H1 (cell line): Measurements from ENCODE around the gene COMMD1. TPM values are rescaled to one million over a fixed set of nuclear protein-coding genes. Genes with fewer than 3 reads are reported as not detected.

Experiments used
- CTCF ChIA-PET: fragments of 300-600 bp; sonication (Branson Sonifier 250); formaldehyde crosslinking; loops from one replicate; lab custom pipeline; 2021; ENCODE audit not compliant: partially characterized antibody; lab: Charles Lee
- POLR2A ChIA-PET: fragments of 300-600 bp; sonication (Branson Sonifier 250); formaldehyde crosslinking; loops from one replicate; lab custom pipeline; 2021; ENCODE audit warnings: inconsistent platforms; ENCODE audit not compliant: partially characterized antibody; lab: Charles Lee
- DNase-seq, 2 experiments: peaks; one replicate each; pipeline versions ENCODE4 v3.0.0 to v3.0.0-alpha.2; 2010 to 2022; ENCODE audit warnings: low spot score in 2 of 2, low read depth in 1 of 2, mixed read lengths in 1 of 2
- FAIRE-seq: peaks from 2 replicates; lab custom pipeline; 2011; peaks lifted over from hg19 to GRCh38; lab: Jason Lieb, UNC
- H2AFZ ChIP-seq: 2 replicates; pipeline ENCODE4 v1.8.1; 2012; ENCODE audit warnings: low read length, inconsistent platforms
- H2AK5ac ChIP-seq: 2 replicates; pipeline ENCODE4 v1.6.1; 2013; ENCODE audit warnings: low read depth, low read length
- H2BK120ac ChIP-seq: replicated peaks from 2 replicates; pipeline ENCODE3; 2013; ENCODE audit warnings: low read depth, low read length, inconsistent platforms
- H2BK12ac ChIP-seq: 2 replicates; pipeline ENCODE4 v1.6.1; 2013; ENCODE audit warnings: low read depth, low read length
- H2BK15ac ChIP-seq: 2 replicates; pipeline ENCODE4 v1.6.1; 2013; ENCODE audit warnings: low read length
- H2BK20ac ChIP-seq: 2 replicates; pipeline ENCODE4 v1.6.1; 2013; ENCODE audit warnings: low read length
- H2BK5ac ChIP-seq: 2 replicates; pipeline ENCODE4 v1.6.1; 2013; ENCODE audit warnings: low read depth, low read length
- H3K14ac ChIP-seq: 2 replicates; pipeline ENCODE4 v1.6.1; 2013; ENCODE audit warnings: inconsistent platforms; ENCODE audit not compliant: insufficient read length
- H3K18ac ChIP-seq: 2 replicates; pipeline ENCODE4 v1.6.1; 2013; ENCODE audit warnings: low read length; ENCODE audit errors: extremely low read depth
- H3K23ac ChIP-seq: 2 replicates; pipeline ENCODE4 v1.6.1; 2013; ENCODE audit warnings: inconsistent platforms; ENCODE audit not compliant: insufficient read length
- H3K23me2 ChIP-seq: 2 replicates; pipeline ENCODE4 v1.6.1; 2013; ENCODE audit warnings: low read depth, low read length
- H3K27ac ChIP-seq: 2 replicates; pipeline ENCODE4 v1.6.1; 2011; ENCODE audit warnings: low read depth, low read length, inconsistent platforms
- H3K27me3 ChIP-seq, 4 experiments: replicated peaks in 1 of 4; 1 replicate in 1 of 4; 2 replicates in 3 of 4; pipeline versions ENCODE4 v1.6.1 to v1.8.1; 2011 to 2013; ENCODE audit warnings: low read length in 3 of 4, mild to moderate bottlenecking in 3 of 4, inconsistent platforms in 2 of 4, mixed read lengths in 2 of 4, moderate library complexity in 1 of 4; ENCODE audit not compliant: control insufficient read depth in 3 of 4, insufficient read depth in 3 of 4; ENCODE audit errors: extremely low read depth in 1 of 4
- H3K36me3 ChIP-seq, 4 experiments: 2 replicates each; pipeline versions ENCODE4 v1.6.1 to v1.8.1; 2011 to 2013; ENCODE audit warnings: mild to moderate bottlenecking in 4 of 4, low read length in 3 of 4, moderate library complexity in 2 of 4, control low read depth in 1 of 4, inconsistent platforms in 1 of 4; ENCODE audit not compliant: insufficient read depth in 4 of 4, control insufficient read depth in 2 of 4
- H3K4ac ChIP-seq: replicated peaks from 2 replicates; pipeline ENCODE3; 2013; ENCODE audit warnings: low read length, low read depth, mixed read lengths, inconsistent platforms; ENCODE audit not compliant: insufficient read length
- H3K4me1 ChIP-seq, 4 experiments: replicated peaks in 1 of 4; 1 replicate in 1 of 4; 2 replicates in 3 of 4; pipeline versions ENCODE4 v1.6.1 to v1.8.1; 2011 to 2013; ENCODE audit warnings: low read length in 3 of 4, inconsistent platforms in 2 of 4, mixed read lengths in 1 of 4; ENCODE audit not compliant: insufficient read depth in 4 of 4, control insufficient read depth in 3 of 4
- H3K4me2 ChIP-seq, 2 experiments: 2 replicates each; pipeline versions ENCODE4 v1.6.1 to v1.8.1; 2011 to 2013; ENCODE audit warnings: low read depth in 2 of 2, low read length in 2 of 2, control low read depth in 1 of 2, inconsistent platforms in 1 of 2, mild to moderate bottlenecking in 1 of 2; ENCODE audit not compliant: insufficient read depth in 1 of 2
- H3K4me3 ChIP-seq, 4 experiments: fragments of 200-600, 300-600 bp in 1 of 4; sonication (generic), shearing (Covaris generic), sonication (Bioruptor Twin) in 1 of 4; 2 replicates each; pipeline versions ENCODE4 v1.5.1 to v1.8.1; 2011 to 2016; ENCODE audit warnings: low read length in 4 of 4, low read depth in 3 of 4, control low read depth in 2 of 4, inconsistent platforms in 2 of 4, mild to moderate bottlenecking in 2 of 4, mixed read lengths in 1 of 4, moderate library complexity in 1 of 4; ENCODE audit not compliant: insufficient read depth in 2 of 4; ENCODE audit errors: extremely low read depth in 1 of 4
- H3K56ac ChIP-seq: replicated peaks from 2 replicates; pipeline ENCODE3; 2013; ENCODE audit warnings: low read depth, mild to moderate bottlenecking, mixed read lengths, low read length, inconsistent platforms; ENCODE audit not compliant: insufficient read length
- H3K79me1 ChIP-seq: 2 replicates; pipeline ENCODE4 v1.6.1; 2013; ENCODE audit warnings: low read depth, low read length, control low read depth
- H3K79me2 ChIP-seq, 2 experiments: 2 replicates each; pipeline versions ENCODE4 v1.6.1 to v1.8.1; 2012 to 2013; ENCODE audit warnings: low read length in 2 of 2, mild to moderate bottlenecking in 2 of 2, inconsistent platforms in 1 of 2; ENCODE audit not compliant: insufficient read depth in 2 of 2, control insufficient read depth in 1 of 2
- H3K9ac ChIP-seq, 4 experiments: replicated peaks in 1 of 4; 1 replicate in 1 of 4; 2 replicates in 3 of 4; pipeline versions ENCODE4 v1.6.1 to v1.8.1; 2011 to 2013; ENCODE audit warnings: low read depth in 3 of 4, low read length in 3 of 4, control low read depth in 2 of 4, mild to moderate bottlenecking in 2 of 4, moderate library complexity in 2 of 4, inconsistent platforms in 1 of 4; ENCODE audit errors: extremely low read depth in 1 of 4
- H3K9me3 ChIP-seq, 2 experiments: 2 replicates each; pipeline versions ENCODE4 v1.6.1 to v1.8.1; 2012 to 2013; ENCODE audit warnings: mild to moderate bottlenecking in 2 of 2, moderate library complexity in 2 of 2, control low read depth in 1 of 2, inconsistent platforms in 1 of 2, low read depth in 1 of 2, low read length in 1 of 2, mixed read lengths in 1 of 2; ENCODE audit not compliant: insufficient read depth in 2 of 2
- H4K20me1 ChIP-seq, 2 experiments: replicated peaks in 1 of 2; 2 replicates each; pipeline versions ENCODE3 to v1.8.1; 2011 to 2013; ENCODE audit warnings: inconsistent platforms in 2 of 2, low read length in 2 of 2, mild to moderate bottlenecking in 1 of 2; ENCODE audit not compliant: insufficient read depth in 2 of 2, control insufficient read depth in 1 of 2
- H4K5ac ChIP-seq: 2 replicates; pipeline ENCODE4 v1.6.1; 2013; ENCODE audit warnings: low read length, low read depth, mixed read lengths, inconsistent platforms; ENCODE audit not compliant: insufficient read length
- H4K8ac ChIP-seq: 2 replicates; pipeline ENCODE4 v1.8.0; 2013; ENCODE audit warnings: mild to moderate bottlenecking, moderate library complexity, low read length, inconsistent platforms; ENCODE audit not compliant: insufficient read depth; ENCODE audit errors: extremely low read depth
- H4K91ac ChIP-seq: replicated peaks from 2 replicates; pipeline ENCODE3; 2013; ENCODE audit warnings: low read length, mixed read lengths, inconsistent platforms; ENCODE audit not compliant: insufficient read length
- CTCF ChIP-seq, 3 experiments: IDR thresholded peaks; 1 replicate in 2 of 3; 2 replicates in 1 of 3; pipeline versions ENCODE4 v1.5.1 to v1.6.1; 2011; ENCODE audit warnings: low read length in 3 of 3, mild to moderate bottlenecking in 3 of 3, inconsistent platforms in 2 of 3, low read depth in 1 of 3, moderate library complexity in 1 of 3; ENCODE audit not compliant: insufficient read depth in 1 of 3; ENCODE audit errors: control extremely low read depth in 1 of 3
- GABPA ChIP-seq: IDR thresholded peaks from 2 replicates; pipeline ENCODE4 v1.6.1; 2011; ENCODE audit warnings: mild to moderate bottlenecking, low read length, moderate library complexity, borderline replicate concordance; ENCODE audit not compliant: insufficient read depth
- RAD21 ChIP-seq, 2 experiments: IDR thresholded peaks in 1 of 2; conservative IDR thresholded peaks in 1 of 2; 2 replicates each; pipeline ENCODE4 v1.6.1; 2011; ENCODE audit warnings: low read depth in 2 of 2, low read length in 2 of 2, improper control_type of control experiment in 1 of 2, inconsistent platforms in 1 of 2, mild to moderate bottlenecking in 1 of 2, moderate library complexity in 1 of 2
- WGBS, 2 experiments: shearing (Covaris generic) in 1 of 2; methylation state at CpG; one replicate each; pipeline versions ENCODE4 v1.1.6 to v1.1.7; 2013 to 2015; ENCODE audit warnings: low lambda C conversion rate in 2 of 2, mixed read lengths in 2 of 2, inconsistent platforms in 1 of 2, low coverage in 1 of 2, missing lambda C conversion rate in 1 of 2; ENCODE audit not compliant: insufficient replicate concordance in 2 of 2, insufficient coverage in 1 of 2, insufficient read length in 1 of 2; ENCODE audit errors: extremely low coverage in 1 of 2, missing lambda C conversion rate in 1 of 2; 5-methylcytosine and 5-hydroxymethylcytosine counted together
- polyA plus RNA-seq, 7 experiments: library from polyadenylated mRNA; depleted of rRNA in 3 of 7; stranded (reverse) in 5 of 7; unstranded in 2 of 7; fragments of >200 nt in 5 of 7; fragments of 200-250 nt in 2 of 7; gene quantifications; 1 replicate in 5 of 7; 2 replicates in 1 of 7; 4 replicates in 1 of 7; pipeline versions ENCODE4 v1.2.1 to v1.2.3, GENCODE V29; 2011 to 2013; ENCODE audit warnings: missing spikeins in 2 of 7, mixed read lengths in 2 of 7
- total RNA-seq: library from RNA; stranded (reverse); fragmentation: NEBNext Ultra II Directional; extraction: Animal tissue kit (Norgen Biotek cat#: 25700); gene quantifications from 2 replicates; pipeline ENCODE4 v1.2.1, GENCODE V29; 2021

Gene COMMD1
- total and polyA plus RNA-seq, 2 of the 8 experiments (the other 6 are each of a cell fraction or from before 2014, with no cell fraction given): 23.5 to 28.3 TPM

- Histone ChIP-seq H3K18ac (peak overlapping the region; percentile 51; the same call in 1 of the 2 replicates), H3K14ac (no peak overlapping the region), H3K23me2 (0 out of 2 replicates have a peak, but pooled peaks cover 2% of the 10 kb centered on the region), H4K20me1 (no peaks in the 10 kb centered on the region), H3K4me3 (peak overlapping the region in 1 of 4 experiments; percentile 3; a peak in 1 of 8 replicates), H3K79me1 (no peaks in the 10 kb centered on the region), H3K4ac (no peak overlapping the region), H3K27me3 (0 out of 7 replicates have a peak, but pooled peaks cover 0 to 2% (median 0%) of the 10 kb centered on the region in 4 experiments), H2BK20ac (no peak overlapping the region), H2AFZ (no peak overlapping the region), H3K9ac (no peak overlapping the region), H4K8ac (no peak overlapping the region), H2BK15ac (no peak overlapping the region), H3K23ac (no peak overlapping the region), H3K4me1 (no peaks in the 10 kb centered on the region), H4K5ac (no peak overlapping the region), H3K36me3 (0 out of 8 replicates have a peak, but pooled peaks cover 0 to 3% (median 0%) of the 10 kb centered on the region in 4 experiments), H3K4me2 (no peak overlapping the region), H2AK5ac (no peak overlapping the region), H2BK5ac (no peak overlapping the region), H3K79me2 (no peaks in the 10 kb centered on the region), H3K56ac (no peak overlapping the region), H2BK12ac (no peak overlapping the region), H4K91ac (no peak overlapping the region), H2BK120ac (no peak overlapping the region), H3K27ac (no peak overlapping the region), H3K9me3 (peaks cover 0 to 8% of the 10 kb centered on the region in 2 experiments; a peak in 2 of 4 replicates)
- WGBS, 2 experiments: 84% methylated on average over 15 of the region's 15 CpGs; no CpG with 5 or more reads in 1 of the 2 experiments
- no peak for FAIRE-seq
- 0 out of 4 replicates have a peak, but pooled peaks of 1 of the 3 experiments have one; percentile 2 for TF ChIP-seq CTCF (IDR thresholded peaks at IDR 0.05; ENCODE audit: control extremely low read depth in 1 of 3, insufficient read depth in 1 of 3, low read depth in 1 of 3, low read length in 3 of 3)
- peak in 1 of 2 experiments; percentile 6; a peak in 1 of 4 replicates for TF ChIP-seq RAD21 (IDR thresholded peaks at IDR 0.05 in 1 of 2, conservative IDR thresholded peaks at IDR 0.05 in 1 of 2; ENCODE audit: low read depth in 2 of 2, low read length in 2 of 2)
- no peak for TF ChIP-seq GABPA
- ChIA-PET POLR2A (interaction anchor here (0.6 to 1.1 kb wide), 2 partner anchors 10 to 11 kb away, joined by 3 read pairs; no protein-coding TSS in a partner anchor), CTCF (interaction anchor here (1.4 to 1.8 kb wide), 2 partner anchors 15 to 46 kb away, joined by 5 read pairs; no protein-coding TSS in a partner anchor)
- DNase-seq: no peak
Measured at GRCh38 chr2:61924895-61925663, 19.6 kb downstream of the COMMD1 start.
